Measurements from ENCODE around the gene TRIM71. TPM values are rescaled to one million over a fixed set of nuclear protein-coding genes. Genes with fewer than 3 reads are reported as not detected.
"Not testable (repeated sequence)": the region's sequence is repeated elsewhere in the genome, so short reads cannot be mapped to it uniquely, and the experiment has no call there.

The TRIM71 gene
- total RNA-seq, 1 experiment from 2014 or later = 0.18 TPM

DNA sequence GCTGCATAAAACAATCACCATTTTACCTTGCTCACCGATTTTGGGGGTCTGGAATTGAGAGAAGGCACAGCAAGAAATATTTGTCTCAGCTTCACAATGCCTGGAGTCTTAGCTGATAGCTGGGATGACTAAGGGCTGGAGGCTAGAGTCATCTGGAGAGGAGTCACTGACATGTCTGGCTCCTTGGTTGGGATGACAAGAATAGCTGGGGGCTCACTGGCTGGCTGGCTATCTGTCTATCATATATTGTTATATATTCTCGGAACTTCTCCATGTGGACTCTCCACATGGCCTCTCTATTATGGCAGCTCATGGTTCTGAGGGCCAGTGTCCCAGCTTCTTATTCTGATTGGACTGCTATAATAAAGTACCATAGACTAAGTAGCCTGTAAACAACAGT lies 20.0 kb upstream of the TRIM71 start:
- BruUV-seq (replicated peaks) = no TSS peak
- ChIA-PET POLR2A (no interaction called here), CTCF (no interaction called here)
- DNase-seq (ENCODE audit: low read depth, low spot score) (no peak), ATAC-seq (no peak)
- no peaks in the 10 kb centered on the region for H3K9me3 ChIP-seq (ENCODE audit: control insufficient read depth, insufficient read depth, low read depth, low read length)
- no peak overlapping the region for H3K4me3 ChIP-seq (ENCODE audit: low read depth in 2 of 2, low read length in 2 of 2)
- no peaks in the 10 kb centered on the region for H3K4me1 ChIP-seq (ENCODE audit: control insufficient read depth, insufficient read depth, low read length)
- H3K36me3 ChIP-seq (ENCODE audit: control insufficient read depth, insufficient read depth, low read length) = no peaks in the 10 kb centered on the region
- no peak for TF ChIP-seq POLR2AphosphoS5 (IDR thresholded peaks at IDR 0.05; ENCODE audit: low read depth, low read length)
- no peak for TF ChIP-seq SIN3A (IDR thresholded peaks at IDR 0.05; ENCODE audit: borderline replicate concordance, insufficient read depth, low read depth, low read length)
- TF ChIP-seq, protein P1, sequence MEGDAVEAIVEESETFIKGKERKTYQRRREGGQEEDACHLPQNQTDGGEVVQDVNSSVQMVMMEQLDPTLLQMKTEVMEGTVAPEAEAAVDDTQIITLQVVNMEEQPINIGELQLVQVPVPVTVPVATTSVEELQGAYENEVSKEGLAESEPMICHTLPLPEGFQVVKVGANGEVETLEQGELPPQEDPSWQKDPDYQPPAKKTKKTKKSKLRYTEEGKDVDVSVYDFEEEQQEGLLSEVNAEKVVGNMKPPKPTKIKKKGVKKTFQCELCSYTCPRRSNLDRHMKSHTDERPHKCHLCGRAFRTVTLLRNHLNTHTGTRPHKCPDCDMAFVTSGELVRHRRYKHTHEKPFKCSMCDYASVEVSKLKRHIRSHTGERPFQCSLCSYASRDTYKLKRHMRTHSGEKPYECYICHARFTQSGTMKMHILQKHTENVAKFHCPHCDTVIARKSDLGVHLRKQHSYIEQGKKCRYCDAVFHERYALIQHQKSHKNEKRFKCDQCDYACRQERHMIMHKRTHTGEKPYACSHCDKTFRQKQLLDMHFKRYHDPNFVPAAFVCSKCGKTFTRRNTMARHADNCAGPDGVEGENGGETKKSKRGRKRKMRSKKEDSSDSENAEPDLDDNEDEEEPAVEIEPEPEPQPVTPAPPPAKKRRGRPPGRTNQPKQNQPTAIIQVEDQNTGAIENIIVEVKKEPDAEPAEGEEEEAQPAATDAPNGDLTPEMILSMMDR (IDR thresholded peaks at IDR 0.05) = no peak
- TF ChIP-seq TCF7L2 (IDR thresholded peaks at IDR 0.05; ENCODE audit: low read depth, low read length) = no peak
- TF ChIP-seq, protein P2, sequence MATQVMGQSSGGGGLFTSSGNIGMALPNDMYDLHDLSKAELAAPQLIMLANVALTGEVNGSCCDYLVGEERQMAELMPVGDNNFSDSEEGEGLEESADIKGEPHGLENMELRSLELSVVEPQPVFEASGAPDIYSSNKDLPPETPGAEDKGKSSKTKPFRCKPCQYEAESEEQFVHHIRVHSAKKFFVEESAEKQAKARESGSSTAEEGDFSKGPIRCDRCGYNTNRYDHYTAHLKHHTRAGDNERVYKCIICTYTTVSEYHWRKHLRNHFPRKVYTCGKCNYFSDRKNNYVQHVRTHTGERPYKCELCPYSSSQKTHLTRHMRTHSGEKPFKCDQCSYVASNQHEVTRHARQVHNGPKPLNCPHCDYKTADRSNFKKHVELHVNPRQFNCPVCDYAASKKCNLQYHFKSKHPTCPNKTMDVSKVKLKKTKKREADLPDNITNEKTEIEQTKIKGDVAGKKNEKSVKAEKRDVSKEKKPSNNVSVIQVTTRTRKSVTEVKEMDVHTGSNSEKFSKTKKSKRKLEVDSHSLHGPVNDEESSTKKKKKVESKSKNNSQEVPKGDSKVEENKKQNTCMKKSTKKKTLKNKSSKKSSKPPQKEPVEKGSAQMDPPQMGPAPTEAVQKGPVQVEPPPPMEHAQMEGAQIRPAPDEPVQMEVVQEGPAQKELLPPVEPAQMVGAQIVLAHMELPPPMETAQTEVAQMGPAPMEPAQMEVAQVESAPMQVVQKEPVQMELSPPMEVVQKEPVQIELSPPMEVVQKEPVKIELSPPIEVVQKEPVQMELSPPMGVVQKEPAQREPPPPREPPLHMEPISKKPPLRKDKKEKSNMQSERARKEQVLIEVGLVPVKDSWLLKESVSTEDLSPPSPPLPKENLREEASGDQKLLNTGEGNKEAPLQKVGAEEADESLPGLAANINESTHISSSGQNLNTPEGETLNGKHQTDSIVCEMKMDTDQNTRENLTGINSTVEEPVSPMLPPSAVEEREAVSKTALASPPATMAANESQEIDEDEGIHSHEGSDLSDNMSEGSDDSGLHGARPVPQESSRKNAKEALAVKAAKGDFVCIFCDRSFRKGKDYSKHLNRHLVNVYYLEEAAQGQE (IDR thresholded peaks at IDR 0.05; ENCODE audit: insufficient read depth in 1 of 2, low read depth in 2 of 2, low read length in 1 of 2) = no peak
- H3K27ac ChIP-seq (ENCODE audit: low read length) = no peak overlapping the region
- intact Hi-C loops (cut with micrococcal nuclease; ENCODE audit: unreplicated experiment) (no loop called here), in situ Hi-C loops (cut with HindIII; ENCODE audit: low pct_unique_long_range_greater_than_20kb, low sequenced_read_pairs) (no loop called here)
- no peaks in the 10 kb centered on the region for H3K27me3 ChIP-seq (ENCODE audit: control insufficient read depth, insufficient read depth, low read length)

DNA sequence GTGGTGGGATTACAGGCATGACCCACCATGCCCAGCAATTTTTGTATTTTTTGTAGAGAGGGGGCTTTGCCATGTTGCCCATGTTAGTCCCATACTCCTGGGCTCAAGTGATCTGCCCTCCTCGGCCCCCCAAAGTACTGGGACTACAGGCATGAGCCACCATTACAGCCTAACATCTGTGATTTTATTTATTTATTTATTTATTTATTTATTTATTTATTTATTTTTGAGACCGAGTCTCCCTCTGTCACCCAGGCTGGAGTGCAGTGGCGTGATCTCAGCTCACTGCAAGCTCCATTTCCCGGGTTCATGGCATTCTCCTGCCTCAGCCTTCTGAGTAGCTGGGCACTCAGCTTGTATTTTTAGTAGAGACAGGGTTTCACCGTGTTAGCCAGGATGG lies 16.4 kb upstream of the TRIM71 start:
- BruUV-seq (replicated peaks); H3K4me1 ChIP-seq (ENCODE audit: control insufficient read depth, insufficient read depth, low read length); H3K36me3 ChIP-seq (ENCODE audit: control insufficient read depth, insufficient read depth, low read length); intact Hi-C loops (cut with micrococcal nuclease; ENCODE audit: unreplicated experiment); CTCF ChIA-PET; in situ Hi-C loops (cut with HindIII; ENCODE audit: low pct_unique_long_range_greater_than_20kb, low sequenced_read_pairs); DNase-seq (ENCODE audit: low read depth, low spot score); POLR2A ChIA-PET; H3K27ac ChIP-seq (ENCODE audit: low read length); ATAC-seq; H3K4me3 ChIP-seq (ENCODE audit: low read depth in 2 of 2, low read length in 2 of 2); H3K27me3 ChIP-seq (ENCODE audit: control insufficient read depth, insufficient read depth, low read length); H3K9me3 ChIP-seq (ENCODE audit: control insufficient read depth, insufficient read depth, low read depth, low read length): not testable (repeated sequence)

GRCh38 chr3:32813180-32813579 lies 4.6 kb upstream of the TRIM71 start:
- no peaks in the 10 kb centered on the region for H3K36me3 ChIP-seq (ENCODE audit: control insufficient read depth, insufficient read depth, low read length)
- POLR2A ChIA-PET = no interaction called here
- no peaks in the 10 kb centered on the region for H3K9me3 ChIP-seq (ENCODE audit: control insufficient read depth, insufficient read depth, low read depth, low read length)
- no peak for DNase-seq (ENCODE audit: low read depth, low spot score)
- TF ChIP-seq TCF7L2 (IDR thresholded peaks at IDR 0.05; ENCODE audit: low read depth, low read length) (no peak), POLR2AphosphoS5 (IDR thresholded peaks at IDR 0.05; ENCODE audit: low read depth, low read length) (no peak)
- TF ChIP-seq, protein P2 (IDR thresholded peaks at IDR 0.05; ENCODE audit: insufficient read depth in 1 of 2, low read depth in 2 of 2, low read length in 1 of 2) = no peak
- ATAC-seq = no peak
- no peak overlapping the region for H3K4me3 ChIP-seq (ENCODE audit: low read depth in 2 of 2, low read length in 2 of 2)
- H3K4me1 ChIP-seq (ENCODE audit: control insufficient read depth, insufficient read depth, low read length) = no peaks in the 10 kb centered on the region
- CTCF ChIA-PET = interaction anchor here (0.6 kb wide), 1 partner anchor 297 kb away, joined by 5 read pairs; no protein-coding TSS in a partner anchor
- intact Hi-C loops (cut with micrococcal nuclease; ENCODE audit: unreplicated experiment) = no loop called here
- in situ Hi-C loops (cut with HindIII; ENCODE audit: low pct_unique_long_range_greater_than_20kb, low sequenced_read_pairs) = no loop called here
- BruUV-seq (replicated peaks) = no TSS peak
- H3K27ac ChIP-seq (ENCODE audit: low read length) = no peak overlapping the region
- H3K27me3 ChIP-seq (ENCODE audit: control insufficient read depth, insufficient read depth, low read length) = no peaks in the 10 kb centered on the region; the same call in 1 of the 2 replicates

Measured in Panc1 (cell line).